ENCODE results near the gene CDH4. TPM values are rescaled to one million over a fixed set of nuclear protein-coding genes. Genes with fewer than 3 reads are reported as not detected.
A peak's percentile ranks its signal among the peaks of the same experiment; 100 is the strongest.

CDH4 gene
- total RNA-seq, 1 donor from 2014 or later: 12.1 TPM

DNA sequence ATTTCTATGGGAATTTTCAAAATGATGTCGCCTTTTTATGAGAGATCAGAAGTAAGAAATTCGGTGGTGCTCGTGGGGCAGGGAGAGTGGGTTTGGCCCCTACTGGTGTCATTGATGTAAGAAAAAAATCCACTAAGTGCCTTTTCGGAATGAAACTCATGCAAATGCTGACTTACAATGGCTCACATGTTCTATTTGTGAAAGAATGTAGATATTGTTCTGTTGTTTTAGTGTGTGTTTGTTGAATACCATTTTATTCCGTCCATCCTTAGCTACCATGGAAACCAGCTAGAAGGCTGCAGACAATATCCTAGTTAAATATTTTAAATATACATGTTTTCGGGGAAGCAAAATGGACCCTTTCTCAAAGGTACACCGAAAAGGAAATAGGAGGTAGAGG is 508.7 kb downstream of the CDH4 start:
- TF ChIP-seq, protein P1, sequence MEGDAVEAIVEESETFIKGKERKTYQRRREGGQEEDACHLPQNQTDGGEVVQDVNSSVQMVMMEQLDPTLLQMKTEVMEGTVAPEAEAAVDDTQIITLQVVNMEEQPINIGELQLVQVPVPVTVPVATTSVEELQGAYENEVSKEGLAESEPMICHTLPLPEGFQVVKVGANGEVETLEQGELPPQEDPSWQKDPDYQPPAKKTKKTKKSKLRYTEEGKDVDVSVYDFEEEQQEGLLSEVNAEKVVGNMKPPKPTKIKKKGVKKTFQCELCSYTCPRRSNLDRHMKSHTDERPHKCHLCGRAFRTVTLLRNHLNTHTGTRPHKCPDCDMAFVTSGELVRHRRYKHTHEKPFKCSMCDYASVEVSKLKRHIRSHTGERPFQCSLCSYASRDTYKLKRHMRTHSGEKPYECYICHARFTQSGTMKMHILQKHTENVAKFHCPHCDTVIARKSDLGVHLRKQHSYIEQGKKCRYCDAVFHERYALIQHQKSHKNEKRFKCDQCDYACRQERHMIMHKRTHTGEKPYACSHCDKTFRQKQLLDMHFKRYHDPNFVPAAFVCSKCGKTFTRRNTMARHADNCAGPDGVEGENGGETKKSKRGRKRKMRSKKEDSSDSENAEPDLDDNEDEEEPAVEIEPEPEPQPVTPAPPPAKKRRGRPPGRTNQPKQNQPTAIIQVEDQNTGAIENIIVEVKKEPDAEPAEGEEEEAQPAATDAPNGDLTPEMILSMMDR (IDR thresholded peaks at IDR 0.05; ENCODE audit: insufficient read depth, low read length, severe bottlenecking): no peak
- no peak overlapping the region for H3K4me3 ChIP-seq (ENCODE audit: low read depth, low read length)
- FAIRE-seq: no peak
- no peak for DNase-seq (ENCODE audit: low read depth)
- no peaks in the 10 kb centered on the region for H3K36me3 ChIP-seq (ENCODE audit: control insufficient read depth, insufficient read depth, low read length)
- H3K27me3 ChIP-seq (ENCODE audit: control insufficient read depth, insufficient read depth, low read length): no peaks in the 10 kb centered on the region

DNA sequence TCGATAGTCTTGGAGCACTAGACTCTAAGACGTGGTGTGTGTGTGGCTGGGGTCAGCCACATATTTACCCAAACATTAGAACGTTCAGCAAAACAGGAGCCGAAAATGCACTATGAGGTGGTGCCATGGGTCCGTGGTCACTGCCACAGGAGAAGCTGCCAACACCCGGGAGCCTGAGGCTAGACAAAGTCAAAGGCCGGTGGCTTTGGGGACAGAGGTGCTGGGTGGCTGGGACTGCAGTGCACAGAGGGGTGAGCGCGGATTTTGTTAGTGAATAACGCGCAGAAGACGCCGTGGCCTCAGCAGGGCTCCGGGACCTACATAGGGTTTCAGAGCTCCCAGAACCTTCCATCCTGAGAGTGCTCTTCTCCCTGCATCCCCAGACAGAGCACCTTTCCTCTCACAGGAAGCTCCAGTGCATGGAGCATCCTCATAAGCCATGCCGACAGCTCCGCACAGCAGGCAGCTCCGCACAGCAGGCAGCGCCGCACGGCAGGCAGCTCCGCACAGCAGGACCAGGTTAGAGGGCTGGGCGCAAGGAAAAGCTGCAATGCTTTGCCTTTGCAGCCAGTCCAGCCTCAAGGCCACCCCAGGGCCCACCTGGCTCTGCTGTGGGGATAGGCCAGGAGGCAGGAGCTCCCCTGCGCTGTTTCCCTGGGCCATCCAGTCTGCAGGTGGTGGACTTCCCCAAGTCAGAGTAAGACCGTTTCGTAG is 509.5 kb downstream of the CDH4 start:
- TF ChIP-seq, protein P1 (IDR thresholded peaks at IDR 0.05; ENCODE audit: insufficient read depth, low read length, severe bottlenecking): no peak
- no peaks in the 10 kb centered on the region for H3K27me3 ChIP-seq (ENCODE audit: control insufficient read depth, insufficient read depth, low read length)
- H3K36me3 ChIP-seq (ENCODE audit: control insufficient read depth, insufficient read depth, low read length): no peaks in the 10 kb centered on the region
- H3K4me3 ChIP-seq (ENCODE audit: low read depth, low read length): no peak overlapping the region
- DNase-seq (ENCODE audit: low read depth): no peak
- no peak for FAIRE-seq

GRCh38 chr20:61762167-61762710 is 510.2 kb downstream of the CDH4 start:
- DNase-seq (ENCODE audit: low read depth): no peak
- peak; percentile 18 for FAIRE-seq
- H3K27me3 ChIP-seq (ENCODE audit: control insufficient read depth, insufficient read depth, low read length): no peaks in the 10 kb centered on the region

DNA sequence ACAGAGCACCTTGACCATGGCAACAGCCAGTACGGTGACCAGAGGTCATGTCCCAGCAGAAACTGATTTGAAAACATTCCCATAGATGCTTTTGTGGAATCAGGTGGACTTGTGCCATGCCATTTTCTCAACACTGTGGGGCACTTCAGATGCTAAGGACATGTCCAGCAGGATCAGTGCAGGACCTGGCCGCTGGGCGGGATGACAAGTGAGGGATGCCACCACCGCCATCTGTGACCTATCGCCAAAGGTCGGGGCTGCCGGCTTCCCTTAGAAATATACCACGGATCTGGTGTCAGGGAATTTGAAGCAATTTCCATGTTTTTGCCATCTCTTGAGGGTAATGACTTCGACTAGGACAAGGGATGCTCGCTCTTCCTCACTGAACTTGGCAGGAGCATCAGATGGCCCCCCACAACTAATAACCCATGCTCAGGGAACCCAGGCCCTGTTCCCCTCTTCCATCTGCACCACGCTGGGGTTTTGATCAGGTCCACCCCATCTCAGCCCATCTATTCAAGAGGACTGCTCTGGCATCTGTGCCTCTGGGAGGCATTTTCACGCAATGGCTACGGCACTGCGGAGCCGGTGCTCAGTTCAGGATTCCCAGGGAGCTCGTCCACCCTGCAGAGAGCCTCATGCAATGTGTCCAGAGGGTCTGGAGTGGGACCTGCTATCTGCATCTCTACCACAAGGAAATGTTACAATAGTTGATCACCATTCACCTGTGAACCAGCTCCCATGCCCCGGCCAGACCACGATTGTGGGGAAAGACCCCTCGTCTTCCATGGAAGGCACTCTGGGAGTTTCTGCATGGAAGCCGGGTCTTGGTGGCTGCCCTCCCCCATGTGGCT is 511.1 kb downstream of the CDH4 start:
- H3K36me3 ChIP-seq (ENCODE audit: control insufficient read depth, insufficient read depth, low read length): no peaks in the 10 kb centered on the region
- H3K4me3 ChIP-seq (ENCODE audit: low read depth, low read length): no peak overlapping the region
- no peak for DNase-seq (ENCODE audit: low read depth)
- TF ChIP-seq, protein P1 (IDR thresholded peaks at IDR 0.05; ENCODE audit: insufficient read depth, low read length, severe bottlenecking): no peak
- H3K27me3 ChIP-seq (ENCODE audit: control insufficient read depth, insufficient read depth, low read length): no peaks in the 10 kb centered on the region
- FAIRE-seq: no peak

More at GRCh38 chr20:61762167-61762710, 510.2 kb downstream of the CDH4 start:
- TF ChIP-seq, protein P1 (IDR thresholded peaks at IDR 0.05; ENCODE audit: insufficient read depth, low read length, severe bottlenecking): no peak
- no peak overlapping the region for H3K4me3 ChIP-seq (ENCODE audit: low read depth, low read length)
- H3K36me3 ChIP-seq (ENCODE audit: control insufficient read depth, insufficient read depth, low read length): no peaks in the 10 kb centered on the region

GRCh38 chr20:61763740-61764400 is 511.8 kb downstream of the CDH4 start:
- TF ChIP-seq, protein P1 (IDR thresholded peaks at IDR 0.05; ENCODE audit: insufficient read depth, low read length, severe bottlenecking): no peak
- Histone ChIP-seq H3K27me3 (ENCODE audit: control insufficient read depth, insufficient read depth, low read length) (no peaks in the 10 kb centered on the region), H3K4me3 (ENCODE audit: low read depth, low read length) (no peak overlapping the region), H3K36me3 (ENCODE audit: control insufficient read depth, insufficient read depth, low read length) (no peaks in the 10 kb centered on the region)
- FAIRE-seq (no peak), DNase-seq (ENCODE audit: low read depth) (no peak)
